HCT116 (cell line): Measurements from ENCODE around the gene PDE8A.

Experiments
- CEBPB ChIP-seq: IDR thresholded peaks from 2 replicates; pipeline ENCODE4 v1.6.1; 2012; ENCODE audit warnings: low read depth
- CTCF ChIP-seq, 3 experiments: fragments of 200-600 bp in 1 of 3; sonication (generic) in 1 of 3; IDR thresholded peaks in 2 of 3; conservative IDR thresholded peaks in 1 of 3; 2 replicates each; pipeline ENCODE4 v1.5.1; 2012 to 2017; ENCODE audit warnings: low read depth in 2 of 3, low read length in 2 of 3, antibody characterized with exemption in 1 of 3, borderline replicate concordance in 1 of 3, control low read depth in 1 of 3, mild to moderate bottlenecking in 1 of 3, mixed read lengths in 1 of 3, mixed run types in 1 of 3, moderate library complexity in 1 of 3; ENCODE audit not compliant: insufficient read depth in 1 of 3
- ELF1 ChIP-seq: IDR thresholded peaks from 2 replicates; pipeline ENCODE4 v1.6.1; 2012; ENCODE audit warnings: low read depth, borderline replicate concordance
- EZH2 ChIP-seq: fragments of 200-600 bp; sonication (generic); IDR thresholded peaks from 2 replicates; pipeline ENCODE4 v1.6.1; 2017; ENCODE audit warnings: antibody characterized with exemption, mixed run types
- FOSL1 ChIP-seq: IDR thresholded peaks from 2 replicates; pipeline ENCODE4 v1.6.1; 2012; ENCODE audit warnings: low read depth
- JUND ChIP-seq: IDR thresholded peaks from 2 replicates; pipeline ENCODE4 v1.6.1; 2012
- POLR2A ChIP-seq: IDR thresholded peaks from 2 replicates; pipeline ENCODE4 v1.7.0; 2011; ENCODE audit warnings: borderline replicate concordance; ENCODE audit not compliant: insufficient read depth, insufficient read length; ENCODE audit errors: extremely low read depth
- POLR2AphosphoS5 ChIP-seq: IDR thresholded peaks from 2 replicates; pipeline ENCODE4 v1.6.1; 2011; ENCODE audit warnings: mild to moderate bottlenecking, low read depth, low read length, moderate library complexity
- RAD21 ChIP-seq: IDR thresholded peaks from 2 replicates; pipeline ENCODE4 v1.6.1; 2012; ENCODE audit warnings: low read depth, mild to moderate bottlenecking
- REST ChIP-seq: IDR thresholded peaks from 2 replicates; pipeline ENCODE4 v1.6.1; 2012; ENCODE audit warnings: low read depth
- ZBTB33 ChIP-seq: IDR thresholded peaks from 2 replicates; pipeline ENCODE4 v1.6.1; 2011; ENCODE audit warnings: mild to moderate bottlenecking, low read length, moderate library complexity; ENCODE audit not compliant: insufficient replicate concordance; ENCODE audit errors: extremely low read depth
- TF ChIP-seq, protein P1 (sequence below): IDR thresholded peaks from 2 replicates; pipeline ENCODE4 v1.6.1; 2012

DNA sequence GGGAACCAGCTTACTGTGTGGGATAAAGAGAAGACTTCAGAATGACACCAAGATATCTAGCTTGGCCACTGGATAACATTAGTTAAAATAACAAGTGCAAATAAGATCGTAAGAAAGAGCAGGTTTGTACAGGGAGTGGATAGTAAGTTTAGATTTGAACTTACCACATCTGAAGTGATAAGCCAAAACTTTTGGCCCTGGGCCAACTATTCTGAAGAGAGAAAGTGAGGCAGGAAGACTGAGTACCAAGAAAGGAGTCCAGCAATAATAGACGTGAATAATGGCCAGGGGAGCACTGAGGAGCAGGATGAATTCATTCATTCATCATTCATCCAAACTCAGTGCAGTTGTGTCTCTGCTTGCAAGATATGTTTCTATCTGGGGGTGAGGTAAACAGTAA is 122.9 kb downstream of the PDE8A start:
- TF ChIP-seq ELF1 = no peak
- no peak for TF ChIP-seq CTCF (IDR thresholded peaks at IDR 0.05 in 2 of 3, conservative IDR thresholded peaks at IDR 0.05 in 1 of 3; ENCODE audit: borderline replicate concordance in 1 of 3, insufficient read depth in 1 of 3, low read depth in 2 of 3, low read length in 2 of 3)
- TF ChIP-seq RAD21 = no peak
- TF ChIP-seq, protein P1, sequence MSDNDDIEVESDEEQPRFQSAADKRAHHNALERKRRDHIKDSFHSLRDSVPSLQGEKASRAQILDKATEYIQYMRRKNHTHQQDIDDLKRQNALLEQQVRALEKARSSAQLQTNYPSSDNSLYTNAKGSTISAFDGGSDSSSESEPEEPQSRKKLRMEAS = no peak
- TF ChIP-seq POLR2AphosphoS5 = no peak
- no peak for TF ChIP-seq EZH2
- no peak for TF ChIP-seq POLR2A
- TF ChIP-seq JUND = no peak
- TF ChIP-seq REST = no peak
- TF ChIP-seq ZBTB33 = no peak
- TF ChIP-seq FOSL1 = no peak
- TF ChIP-seq CEBPB = no peak
